Measurements from ENCODE around the gene NEURL1. TPM values are rescaled to one million over a fixed set of nuclear protein-coding genes. Genes with fewer than 3 reads are reported as not detected.

Gene NEURL1
- total and polyA plus RNA-seq, 2 donors (not counting 3 experiments of a cell fraction or from before 2014, with no cell fraction given) = 0.06 to 0.22 TPM

GRCh38 chr10:103469201-103469600 lies 24.3 kb upstream of the NEURL1 start:
- Histone ChIP-seq H4K20me1 (replicated peaks; ENCODE audit: control insufficient read depth, extremely low read depth, insufficient read depth, low read length) (no peaks in the 10 kb centered on the region), H3K9ac (replicated peaks; ENCODE audit: extremely low read depth, insufficient read depth, low read length) (no peak overlapping the region), H3K27ac (ENCODE audit: insufficient read depth, low read depth, low read length) (no peak overlapping the region), H3K4me2 (ENCODE audit: insufficient read depth, low read length) (no peak overlapping the region), H3K4me1 (ENCODE audit: control insufficient read depth, extremely low read depth, insufficient read depth, low read length) (no peaks in the 10 kb centered on the region), H3K27me3 (ENCODE audit: control insufficient read depth in 2 of 2, insufficient read depth in 2 of 2, low read length in 2 of 2) (peaks cover 1 to 6% of the 10 kb centered on the region in 2 experiments), H3K9me1 (replicated peaks; ENCODE audit: control insufficient read depth, extremely low read depth, insufficient read depth, low read length) (no peaks in the 10 kb centered on the region), H3K9me3 (replicated peaks; ENCODE audit: control insufficient read depth, insufficient read depth, low read length) (no peaks in the 10 kb centered on the region), H2AFZ (ENCODE audit: low read depth, low read length) (no peak overlapping the region), H3K4me3 (replicated peaks in 1 of 3; ENCODE audit: insufficient read depth in 1 of 3, low read depth in 1 of 3, low read length in 3 of 3) (no peak overlapping the region), H3K79me2 (ENCODE audit: control insufficient read depth, insufficient read depth, low read length) (no peaks in the 10 kb centered on the region), H3K36me3 (ENCODE audit: control insufficient read depth in 2 of 2, extremely low read depth in 1 of 2, insufficient read depth in 2 of 2, low read length in 2 of 2) (no peaks in the 10 kb centered on the region)
- ChIA-PET CTCF (interaction anchor here (0.7 to 1.5 kb wide), 5 partner anchors 11 to 24 kb away, joined by 3 to 5 read pairs (median 3); no protein-coding TSS in a partner anchor), POLR2A (no interaction called here)
- dilution Hi-C loops (cut with MboI; ENCODE audit: extremely low pct_ligation_motif_present, low sequenced_read_pairs) (no loop called here), intact Hi-C loops (cut with micrococcal nuclease) (no loop called here)
- TF ChIP-seq MYC (IDR thresholded peaks at IDR 0.05; ENCODE audit: low read depth, low read length) (no peak), FOS (IDR thresholded peaks at IDR 0.05; ENCODE audit: borderline replicate concordance, insufficient read depth, low read length) (no peak), EZH2 (IDR thresholded peaks at IDR 0.05; ENCODE audit: borderline replicate concordance, low read depth, low read length, severe bottlenecking) (no peak), POLR2AphosphoS5 (IDR thresholded peaks at IDR 0.05; ENCODE audit: insufficient read depth, low read depth, low read length) (no peak)
- no TSS peak for BruUV-seq (replicated peaks)
- DNase-seq (ENCODE audit: low read depth, low spot score) (no peak), FAIRE-seq (no peak)

- FAIRE-seq = no peak
- dilution Hi-C loops (cut with MboI; ENCODE audit: extremely low pct_ligation_motif_present, low sequenced_read_pairs) = no loop called here
- TF ChIP-seq POLR2A (IDR thresholded peaks at IDR 0.05; ENCODE audit: low read depth, low read length) = no peak
- TF ChIP-seq MAX (IDR thresholded peaks at IDR 0.05; ENCODE audit: insufficient read depth, insufficient read length) = no peak
- TF ChIP-seq JUN (IDR thresholded peaks at IDR 0.05; ENCODE audit: borderline replicate concordance, insufficient read depth, insufficient read length, low read depth) = no peak
- no peak for TF ChIP-seq GATA2 (IDR thresholded peaks at IDR 0.05; ENCODE audit: insufficient read depth, insufficient read length, low read depth, low read length)
- TF ChIP-seq CTCF (IDR thresholded peaks at IDR 0.05; ENCODE audit: extremely low read depth in 1 of 2, insufficient read depth in 1 of 2, low read depth in 1 of 2, low read length in 2 of 2) = no peak
- TF ChIP-seq EZH2 (IDR thresholded peaks at IDR 0.05; ENCODE audit: borderline replicate concordance, low read depth, low read length, severe bottlenecking) = no peak
- no peak for TF ChIP-seq FOS (IDR thresholded peaks at IDR 0.05; ENCODE audit: borderline replicate concordance, insufficient read depth, low read length)
- no peak for TF ChIP-seq MYC (IDR thresholded peaks at IDR 0.05; ENCODE audit: low read depth, low read length)
- TF ChIP-seq POLR2AphosphoS5 (IDR thresholded peaks at IDR 0.05; ENCODE audit: insufficient read depth, low read depth, low read length) = no peak
- H3K27ac ChIP-seq (ENCODE audit: insufficient read depth, low read depth, low read length) = no peak overlapping the region
- no peaks in the 10 kb centered on the region for H4K20me1 ChIP-seq (replicated peaks; ENCODE audit: control insufficient read depth, extremely low read depth, insufficient read depth, low read length)
- H3K27me3 ChIP-seq (ENCODE audit: control insufficient read depth in 2 of 2, insufficient read depth in 2 of 2, low read length in 2 of 2) = peaks cover 1 to 6% of the 10 kb centered on the region in 2 experiments
- no peaks in the 10 kb centered on the region for H3K36me3 ChIP-seq (ENCODE audit: control insufficient read depth in 2 of 2, extremely low read depth in 1 of 2, insufficient read depth in 2 of 2, low read length in 2 of 2)
- H3K9me3 ChIP-seq (replicated peaks; ENCODE audit: control insufficient read depth, insufficient read depth, low read length) = no peaks in the 10 kb centered on the region
- H3K4me3 ChIP-seq (replicated peaks in 1 of 3; ENCODE audit: insufficient read depth in 1 of 3, low read depth in 1 of 3, low read length in 3 of 3) = no peak overlapping the region
- H3K4me2 ChIP-seq (ENCODE audit: insufficient read depth, low read length) = no peak overlapping the region
- CTCF ChIA-PET = no interaction called here
- BruUV-seq (replicated peaks) = no TSS peak
- no peaks in the 10 kb centered on the region for H3K9me1 ChIP-seq (replicated peaks; ENCODE audit: control insufficient read depth, extremely low read depth, insufficient read depth, low read length)
- H3K4me1 ChIP-seq (ENCODE audit: control insufficient read depth, extremely low read depth, insufficient read depth, low read length) = no peaks in the 10 kb centered on the region
- intact Hi-C loops (cut with micrococcal nuclease) = no loop called here
- no peak for DNase-seq (ENCODE audit: low read depth, low spot score)
- no peak overlapping the region for H3K9ac ChIP-seq (replicated peaks; ENCODE audit: extremely low read depth, insufficient read depth, low read length)
- no peaks in the 10 kb centered on the region for H3K79me2 ChIP-seq (ENCODE audit: control insufficient read depth, insufficient read depth, low read length)
- POLR2A ChIA-PET = no interaction called here
- no peak overlapping the region for H2AFZ ChIP-seq (ENCODE audit: low read depth, low read length)
Observed at GRCh38 chr10:103470761-103471653, 22.5 kb upstream of the NEURL1 start.

Measured in endothelial cell of umbilical vein (primary cell).